Upper lobe of left lung (tissue), 4 donors: ENCODE measurements around the gene FFAR2.

Experiments used
- EP300 ChIP-seq, 4 donors: sonication (generic); formaldehyde crosslinking; IDR thresholded peaks; one replicate each; pipeline ENCODE4 v1.5.1; 2017; ENCODE audit warnings: antibody characterized with exemption in 4 of 4, control low read depth in 2 of 4
- POLR2A ChIP-seq, 4 donors: fragments of 450-650 bp; IDR thresholded peaks; one replicate each; pipeline ENCODE4 v1.5.1; 2016 to 2017; ENCODE audit warnings: antibody characterized with exemption in 4 of 4, mild to moderate bottlenecking in 2 of 4
- POLR2AphosphoS5 ChIP-seq, 2 donors: sonication (generic); formaldehyde crosslinking; IDR thresholded peaks; one replicate each; pipeline ENCODE4 v1.5.1; 2017; ENCODE audit warnings: antibody characterized with exemption in 2 of 2
- TF ChIP-seq, protein P1 (sequence below), 6 experiments: fragments of 450-650 bp in 4 of 6; fragments of 200-600 bp in 2 of 6; sonication (generic) in 2 of 6; IDR thresholded peaks; one replicate each; pipeline ENCODE4 v1.5.1; 2016 to 2019; ENCODE audit warnings: antibody characterized with exemption in 6 of 6

DNA sequence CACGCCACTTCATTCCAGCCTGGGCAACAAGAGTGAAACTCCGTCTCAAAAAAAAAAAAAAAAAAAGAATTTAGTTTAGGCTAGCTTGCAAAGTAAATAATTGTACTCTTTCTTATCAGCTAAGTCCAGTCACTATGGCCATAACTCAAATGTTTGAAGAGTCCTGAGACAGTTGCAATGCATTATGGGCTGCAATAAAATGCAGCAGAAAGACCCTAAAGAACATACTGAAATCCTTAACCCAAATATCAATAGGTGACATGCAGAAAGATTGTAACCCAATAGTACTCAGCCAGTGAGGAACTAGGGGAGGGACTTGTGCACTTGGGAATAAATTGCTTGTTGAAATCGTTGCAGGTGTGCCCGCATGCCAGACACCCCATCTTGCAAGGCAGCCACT is 20.9 kb upstream of the FFAR2 start:
- TF ChIP-seq, protein P1, sequence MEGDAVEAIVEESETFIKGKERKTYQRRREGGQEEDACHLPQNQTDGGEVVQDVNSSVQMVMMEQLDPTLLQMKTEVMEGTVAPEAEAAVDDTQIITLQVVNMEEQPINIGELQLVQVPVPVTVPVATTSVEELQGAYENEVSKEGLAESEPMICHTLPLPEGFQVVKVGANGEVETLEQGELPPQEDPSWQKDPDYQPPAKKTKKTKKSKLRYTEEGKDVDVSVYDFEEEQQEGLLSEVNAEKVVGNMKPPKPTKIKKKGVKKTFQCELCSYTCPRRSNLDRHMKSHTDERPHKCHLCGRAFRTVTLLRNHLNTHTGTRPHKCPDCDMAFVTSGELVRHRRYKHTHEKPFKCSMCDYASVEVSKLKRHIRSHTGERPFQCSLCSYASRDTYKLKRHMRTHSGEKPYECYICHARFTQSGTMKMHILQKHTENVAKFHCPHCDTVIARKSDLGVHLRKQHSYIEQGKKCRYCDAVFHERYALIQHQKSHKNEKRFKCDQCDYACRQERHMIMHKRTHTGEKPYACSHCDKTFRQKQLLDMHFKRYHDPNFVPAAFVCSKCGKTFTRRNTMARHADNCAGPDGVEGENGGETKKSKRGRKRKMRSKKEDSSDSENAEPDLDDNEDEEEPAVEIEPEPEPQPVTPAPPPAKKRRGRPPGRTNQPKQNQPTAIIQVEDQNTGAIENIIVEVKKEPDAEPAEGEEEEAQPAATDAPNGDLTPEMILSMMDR (IDR thresholded peaks at IDR 0.05): no peak
- TF ChIP-seq POLR2A (IDR thresholded peaks at IDR 0.05) (no peak), POLR2AphosphoS5 (IDR thresholded peaks at IDR 0.05) (no peak), EP300 (IDR thresholded peaks at IDR 0.05) (no peak)
